ENCODE results near the gene JAM3. TPM values are rescaled to one million over a fixed set of nuclear protein-coding genes. Genes with fewer than 3 reads are reported as not detected.

The JAM3 gene
- total RNA-seq, 1 experiment from 2014 or later, result 32.9 TPM

DNA sequence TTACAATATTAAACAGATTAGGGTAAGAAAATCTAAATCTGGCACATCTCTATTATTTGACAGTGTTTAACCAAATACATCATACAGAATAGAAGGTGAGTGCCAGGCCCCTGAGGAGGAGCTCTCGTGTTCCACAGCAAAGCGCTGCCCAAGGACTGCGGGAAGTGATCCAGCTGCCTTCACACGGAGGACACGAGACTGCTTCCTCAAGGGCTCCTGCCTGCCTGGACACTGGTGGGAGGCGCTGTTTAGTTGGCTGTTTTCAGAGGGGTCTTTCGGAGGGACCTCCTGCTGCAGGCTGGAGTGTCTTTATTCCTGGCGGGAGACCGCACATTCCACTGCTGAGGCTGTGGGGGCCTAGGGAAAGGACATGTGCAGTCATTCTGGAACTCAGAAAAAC, 83.8 kb downstream of the JAM3 start:
- POLR2A ChIA-PET, result no interaction called here
- Mint-ChIP-seq H3K4me3 (no peak overlapping the region), H3K9me3 (no peaks in the 10 kb centered on the region), H3K27ac (no peak overlapping the region), H3K27me3 (ENCODE audit: low read depth) (no peaks in the 10 kb centered on the region), H3K36me3 (peaks cover 79% of the 10 kb centered on the region), H3K4me1 (no peaks in the 10 kb centered on the region)
- no peak for ATAC-seq
- no peak for TF ChIP-seq ZNF219 (CRISPR knock-in tag; IDR thresholded peaks at IDR 0.05; ENCODE audit: borderline replicate concordance)
- TF ChIP-seq, protein P1, sequence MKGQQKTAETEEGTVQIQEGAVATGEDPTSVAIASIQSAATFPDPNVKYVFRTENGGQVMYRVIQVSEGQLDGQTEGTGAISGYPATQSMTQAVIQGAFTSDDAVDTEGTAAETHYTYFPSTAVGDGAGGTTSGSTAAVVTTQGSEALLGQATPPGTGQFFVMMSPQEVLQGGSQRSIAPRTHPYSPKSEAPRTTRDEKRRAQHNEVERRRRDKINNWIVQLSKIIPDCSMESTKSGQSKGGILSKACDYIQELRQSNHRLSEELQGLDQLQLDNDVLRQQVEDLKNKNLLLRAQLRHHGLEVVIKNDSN (CRISPR knock-in tag; IDR thresholded peaks at IDR 0.05), result no peak
- TF ChIP-seq, protein P2, sequence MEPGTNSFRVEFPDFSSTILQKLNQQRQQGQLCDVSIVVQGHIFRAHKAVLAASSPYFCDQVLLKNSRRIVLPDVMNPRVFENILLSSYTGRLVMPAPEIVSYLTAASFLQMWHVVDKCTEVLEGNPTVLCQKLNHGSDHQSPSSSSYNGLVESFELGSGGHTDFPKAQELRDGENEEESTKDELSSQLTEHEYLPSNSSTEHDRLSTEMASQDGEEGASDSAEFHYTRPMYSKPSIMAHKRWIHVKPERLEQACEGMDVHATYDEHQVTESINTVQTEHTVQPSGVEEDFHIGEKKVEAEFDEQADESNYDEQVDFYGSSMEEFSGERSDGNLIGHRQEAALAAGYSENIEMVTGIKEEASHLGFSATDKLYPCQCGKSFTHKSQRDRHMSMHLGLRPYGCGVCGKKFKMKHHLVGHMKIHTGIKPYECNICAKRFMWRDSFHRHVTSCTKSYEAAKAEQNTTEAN (CRISPR knock-in tag; IDR thresholded peaks at IDR 0.05), result no peak
- no peak for TF ChIP-seq TEAD4 (CRISPR knock-in tag; IDR thresholded peaks at IDR 0.05)
- TF ChIP-seq ZNF232 (CRISPR knock-in tag; IDR thresholded peaks at IDR 0.05), result no peak
- TF ChIP-seq, protein P3, sequence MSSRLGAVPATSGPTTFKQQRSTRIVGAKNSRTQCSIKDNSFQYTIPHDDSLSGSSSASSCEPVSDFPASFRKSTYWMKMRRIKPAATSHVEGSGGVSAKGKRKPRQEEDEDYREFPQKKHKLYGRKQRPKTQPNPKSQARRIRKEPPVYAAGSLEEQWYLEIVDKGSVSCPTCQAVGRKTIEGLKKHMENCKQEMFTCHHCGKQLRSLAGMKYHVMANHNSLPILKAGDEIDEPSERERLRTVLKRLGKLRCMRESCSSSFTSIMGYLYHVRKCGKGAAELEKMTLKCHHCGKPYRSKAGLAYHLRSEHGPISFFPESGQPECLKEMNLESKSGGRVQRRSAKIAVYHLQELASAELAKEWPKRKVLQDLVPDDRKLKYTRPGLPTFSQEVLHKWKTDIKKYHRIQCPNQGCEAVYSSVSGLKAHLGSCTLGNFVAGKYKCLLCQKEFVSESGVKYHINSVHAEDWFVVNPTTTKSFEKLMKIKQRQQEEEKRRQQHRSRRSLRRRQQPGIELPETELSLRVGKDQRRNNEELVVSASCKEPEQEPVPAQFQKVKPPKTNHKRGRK (CRISPR knock-in tag; IDR thresholded peaks at IDR 0.05; ENCODE audit: borderline replicate concordance), result no peak
- TF ChIP-seq CREM (CRISPR knock-in tag; IDR thresholded peaks at IDR 0.05), result no peak
- TF ChIP-seq ATF1 (CRISPR knock-in tag; IDR thresholded peaks at IDR 0.05), result no peak
- TF ChIP-seq JAZF1 (CRISPR knock-in tag; IDR thresholded peaks at IDR 0.05), result no peak
- TF ChIP-seq, protein P4, sequence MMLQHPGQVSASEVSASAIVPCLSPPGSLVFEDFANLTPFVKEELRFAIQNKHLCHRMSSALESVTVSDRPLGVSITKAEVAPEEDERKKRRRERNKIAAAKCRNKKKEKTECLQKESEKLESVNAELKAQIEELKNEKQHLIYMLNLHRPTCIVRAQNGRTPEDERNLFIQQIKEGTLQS (CRISPR knock-in tag; conservative IDR thresholded peaks at IDR 0.05), result no peak
- TF ChIP-seq PRRX2 (CRISPR knock-in tag; IDR thresholded peaks at IDR 0.05), result no peak
- TF ChIP-seq ZNF317 (CRISPR knock-in tag; IDR thresholded peaks at IDR 0.05; ENCODE audit: borderline replicate concordance, low read depth), result no peak
- no peak for TF ChIP-seq ZNF671 (CRISPR knock-in tag; IDR thresholded peaks at IDR 0.05)
- TF ChIP-seq, protein P5, sequence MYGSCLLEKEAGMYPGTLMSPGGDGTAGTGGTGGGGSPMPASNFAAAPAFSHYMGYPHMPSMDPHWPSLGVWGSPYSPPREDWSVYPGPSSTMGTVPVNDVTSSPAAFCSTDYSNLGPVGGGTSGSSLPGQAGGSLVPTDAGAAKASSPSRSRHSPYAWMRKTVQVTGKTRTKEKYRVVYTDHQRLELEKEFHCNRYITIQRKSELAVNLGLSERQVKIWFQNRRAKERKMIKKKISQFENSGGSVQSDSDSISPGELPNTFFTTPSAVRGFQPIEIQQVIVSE (CRISPR knock-in tag; IDR thresholded peaks at IDR 0.05; ENCODE audit: borderline replicate concordance), result no peak
- no peak for TF ChIP-seq TCF7 (CRISPR knock-in tag; IDR thresholded peaks at IDR 0.05; ENCODE audit: low read depth)
- TF ChIP-seq, protein P6, sequence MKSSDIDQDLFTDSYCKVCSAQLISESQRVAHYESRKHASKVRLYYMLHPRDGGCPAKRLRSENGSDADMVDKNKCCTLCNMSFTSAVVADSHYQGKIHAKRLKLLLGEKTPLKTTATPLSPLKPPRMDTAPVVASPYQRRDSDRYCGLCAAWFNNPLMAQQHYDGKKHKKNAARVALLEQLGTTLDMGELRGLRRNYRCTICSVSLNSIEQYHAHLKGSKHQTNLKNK (CRISPR knock-in tag; IDR thresholded peaks at IDR 0.05), result no peak
- TF ChIP-seq SMAD3 (CRISPR knock-in tag; IDR thresholded peaks at IDR 0.05; ENCODE audit: borderline replicate concordance), result no peak
- TF ChIP-seq ZNF138 (CRISPR knock-in tag; conservative IDR thresholded peaks at IDR 0.05), result no peak
- DNase-seq (ENCODE audit: low spot score), result no peak
- CTCF ChIA-PET, result interaction anchor here (0.6 to 1.2 kb wide), 2 partner anchors 102 to 1074 kb away, joined by 3 to 4 read pairs; no protein-coding TSS in a partner anchor

DNA sequence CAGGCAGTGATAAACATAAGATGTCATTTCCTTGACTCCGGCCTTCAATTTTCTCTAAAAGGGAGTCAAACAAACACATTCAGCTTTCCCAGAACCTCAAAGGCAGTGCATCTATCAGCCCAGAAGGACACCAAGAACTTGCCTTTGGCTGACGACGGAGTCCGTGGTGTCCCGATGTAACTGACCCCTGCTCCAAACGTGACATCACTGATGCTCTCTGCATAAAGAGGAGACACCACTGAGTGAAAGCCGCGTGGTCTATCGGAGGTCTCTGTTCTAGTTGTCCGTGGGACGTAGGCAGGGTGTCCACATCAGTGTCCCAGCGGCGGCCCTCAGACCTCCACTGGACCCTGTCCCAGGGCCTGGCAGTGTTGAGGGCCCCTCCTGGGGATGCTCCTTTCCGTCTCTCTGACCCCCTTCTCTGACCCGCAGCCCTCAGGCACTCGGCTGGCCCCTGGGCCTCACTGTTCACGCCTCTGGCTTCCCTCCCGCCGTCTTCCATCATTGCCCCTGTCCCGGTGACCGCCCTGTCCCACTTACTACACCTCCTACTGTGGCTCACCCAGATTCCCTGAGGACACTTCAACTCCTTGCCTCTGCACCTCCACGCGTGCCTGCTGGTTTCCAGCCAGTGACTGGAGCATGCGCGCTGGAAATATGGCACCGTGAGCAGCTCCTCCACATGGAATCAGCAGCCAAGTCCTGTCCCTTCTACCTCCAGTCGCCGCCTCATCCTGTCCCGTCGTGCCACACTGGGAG, 84.5 kb downstream of the JAM3 start:
- H3K4me1 Mint-ChIP-seq, result no peaks in the 10 kb centered on the region
- H3K9me3 Mint-ChIP-seq, result no peaks in the 10 kb centered on the region
- H3K36me3 Mint-ChIP-seq, result peaks cover 79% of the 10 kb centered on the region
- DNase-seq (ENCODE audit: low spot score) (no peak), ATAC-seq (no peak)
- TF ChIP-seq, protein P1 (CRISPR knock-in tag; IDR thresholded peaks at IDR 0.05), result no peak
- TF ChIP-seq, protein P7, sequence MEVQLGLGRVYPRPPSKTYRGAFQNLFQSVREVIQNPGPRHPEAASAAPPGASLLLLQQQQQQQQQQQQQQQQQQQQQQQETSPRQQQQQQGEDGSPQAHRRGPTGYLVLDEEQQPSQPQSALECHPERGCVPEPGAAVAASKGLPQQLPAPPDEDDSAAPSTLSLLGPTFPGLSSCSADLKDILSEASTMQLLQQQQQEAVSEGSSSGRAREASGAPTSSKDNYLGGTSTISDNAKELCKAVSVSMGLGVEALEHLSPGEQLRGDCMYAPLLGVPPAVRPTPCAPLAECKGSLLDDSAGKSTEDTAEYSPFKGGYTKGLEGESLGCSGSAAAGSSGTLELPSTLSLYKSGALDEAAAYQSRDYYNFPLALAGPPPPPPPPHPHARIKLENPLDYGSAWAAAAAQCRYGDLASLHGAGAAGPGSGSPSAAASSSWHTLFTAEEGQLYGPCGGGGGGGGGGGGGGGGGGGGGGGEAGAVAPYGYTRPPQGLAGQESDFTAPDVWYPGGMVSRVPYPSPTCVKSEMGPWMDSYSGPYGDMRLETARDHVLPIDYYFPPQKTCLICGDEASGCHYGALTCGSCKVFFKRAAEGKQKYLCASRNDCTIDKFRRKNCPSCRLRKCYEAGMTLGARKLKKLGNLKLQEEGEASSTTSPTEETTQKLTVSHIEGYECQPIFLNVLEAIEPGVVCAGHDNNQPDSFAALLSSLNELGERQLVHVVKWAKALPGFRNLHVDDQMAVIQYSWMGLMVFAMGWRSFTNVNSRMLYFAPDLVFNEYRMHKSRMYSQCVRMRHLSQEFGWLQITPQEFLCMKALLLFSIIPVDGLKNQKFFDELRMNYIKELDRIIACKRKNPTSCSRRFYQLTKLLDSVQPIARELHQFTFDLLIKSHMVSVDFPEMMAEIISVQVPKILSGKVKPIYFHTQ (CRISPR knock-in tag; IDR thresholded peaks at IDR 0.05), result no peak
- no peak for TF ChIP-seq CREM (CRISPR knock-in tag; IDR thresholded peaks at IDR 0.05)
- TF ChIP-seq ZNF416 (CRISPR knock-in tag; IDR thresholded peaks at IDR 0.05), result no peak
- TF ChIP-seq, protein P6 (CRISPR knock-in tag; IDR thresholded peaks at IDR 0.05), result no peak
- TF ChIP-seq, protein P5 (CRISPR knock-in tag; IDR thresholded peaks at IDR 0.05; ENCODE audit: borderline replicate concordance), result no peak
- ChIA-PET POLR2A (no interaction called here), CTCF (interaction anchor here (1.2 kb wide), 1 partner anchor 103 kb away, joined by 4 read pairs; no protein-coding TSS in a partner anchor)
- H3K27ac Mint-ChIP-seq, result peak overlapping the region; percentile 45; the same call in 1 of the 2 replicates
- H3K27me3 Mint-ChIP-seq (ENCODE audit: low read depth), result no peaks in the 10 kb centered on the region
- no peak overlapping the region for H3K4me3 Mint-ChIP-seq

All from WTC11 (cell line).